Type B pancreatic cell (in vitro differentiated cells): ENCODE results near the gene EPHA8. TPM values are rescaled to one million over a fixed set of nuclear protein-coding genes. Genes with fewer than 3 reads are reported as not detected.

ENCODE experiments used
- DNase-seq: peaks from one replicate; pipeline ENCODE4 v3.0.0; 2021; ENCODE audit warnings: mixed read lengths; ENCODE audit not compliant: unreplicated experiment; ENCODE audit errors: extremely low spot score
- H3K27ac Mint-ChIP-seq: 2 replicates; pipeline ENCODE4 v1.8.0; 2021; ENCODE audit warnings: mild to moderate bottlenecking, mixed read lengths
- H3K27me3 Mint-ChIP-seq: 2 replicates; pipeline ENCODE4 v1.8.0; 2021; ENCODE audit warnings: mixed read lengths
- H3K36me3 Mint-ChIP-seq: 2 replicates; pipeline ENCODE4 v1.8.0; 2021; ENCODE audit warnings: mixed read lengths
- H3K4me1 Mint-ChIP-seq: one replicate; pipeline ENCODE4 v1.8.0; 2021; ENCODE audit warnings: mixed read lengths; ENCODE audit not compliant: unreplicated experiment
- H3K4me3 Mint-ChIP-seq: 2 replicates; pipeline ENCODE4 v1.8.0; 2021; ENCODE audit warnings: mild to moderate bottlenecking, mixed read lengths
- H3K9me3 Mint-ChIP-seq: 2 replicates; pipeline ENCODE4 v1.8.0; 2021; ENCODE audit warnings: mixed read lengths
- CTCF ChIP-seq: fragments of 200-600 bp; sonication (generic); conservative IDR thresholded peaks from 2 replicates; pipeline ENCODE4 v1.5.0; 2021; ENCODE audit warnings: antibody characterized with exemption, mild to moderate bottlenecking
- total RNA-seq: library from RNA; stranded (reverse); gene quantifications from 2 replicates; pipeline ENCODE4 v1.2.1, GENCODE V29; 2021; ENCODE audit warnings: low replicate concordance

Gene EPHA8
- total RNA-seq, 1 donor from 2014 or later = 0.46 TPM

DNA sequence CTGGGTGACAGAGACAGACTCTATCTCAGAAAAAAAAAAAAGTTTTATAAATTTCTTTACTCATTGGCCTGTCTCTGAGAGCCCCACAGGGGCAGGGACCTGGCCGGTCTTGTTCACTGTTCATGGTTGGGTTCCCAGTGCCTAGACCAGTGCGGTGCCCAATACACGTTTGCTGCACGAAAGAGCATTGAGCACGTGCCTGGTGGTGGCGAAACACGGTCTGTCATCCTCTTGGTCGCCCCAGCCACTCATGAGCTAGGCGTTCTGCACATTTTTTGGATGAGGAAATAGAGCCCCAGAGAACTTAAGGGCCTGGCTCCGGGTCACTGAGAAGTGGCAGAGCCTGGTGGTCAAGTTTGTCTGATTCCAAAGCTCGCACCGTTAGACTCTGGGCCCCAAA is 18.7 kb upstream of the EPHA8 start:
- H3K9me3 Mint-ChIP-seq = no peaks in the 10 kb centered on the region
- H3K4me1 Mint-ChIP-seq = peaks cover 3% of the 10 kb centered on the region
- H3K4me3 Mint-ChIP-seq = no peak overlapping the region
- TF ChIP-seq CTCF = no peak
- no peak overlapping the region for H3K27ac Mint-ChIP-seq
- peaks cover 46% of the 10 kb centered on the region for H3K27me3 Mint-ChIP-seq
- no peak for DNase-seq
- no peaks in the 10 kb centered on the region for H3K36me3 Mint-ChIP-seq

DNA sequence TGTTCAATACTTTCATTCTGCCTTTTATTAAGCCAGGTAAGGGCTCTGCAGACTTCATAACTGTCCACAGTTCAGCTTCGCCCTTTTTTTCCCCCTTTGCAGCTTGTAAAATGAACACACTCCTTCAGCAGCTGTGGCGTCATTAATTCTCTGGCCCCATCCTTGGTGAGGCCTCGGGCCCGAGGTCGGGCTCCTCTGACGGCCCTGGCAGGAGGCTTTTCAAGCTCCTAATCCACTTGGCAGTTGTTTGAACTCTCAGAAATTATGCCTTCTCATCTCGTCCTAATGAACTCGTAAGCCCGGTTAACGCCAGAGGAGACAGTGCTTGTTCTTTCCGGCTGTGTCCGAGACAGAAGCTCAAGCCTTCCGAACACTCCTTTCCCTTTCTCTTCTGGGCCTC is 18.1 kb upstream of the EPHA8 start:
- peaks cover 3% of the 10 kb centered on the region for H3K4me1 Mint-ChIP-seq
- H3K4me3 Mint-ChIP-seq = no peak overlapping the region
- no peaks in the 10 kb centered on the region for H3K36me3 Mint-ChIP-seq
- DNase-seq = no peak
- H3K27me3 Mint-ChIP-seq = peaks cover 48% of the 10 kb centered on the region
- no peak for TF ChIP-seq CTCF
- no peak overlapping the region for H3K27ac Mint-ChIP-seq
- H3K9me3 Mint-ChIP-seq = no peaks in the 10 kb centered on the region

GRCh38 chr1:22547186-22547817 is 16.0 kb upstream of the EPHA8 start:
- TF ChIP-seq CTCF = no peak
- H3K4me1 Mint-ChIP-seq = peaks cover 3% of the 10 kb centered on the region
- no peaks in the 10 kb centered on the region for H3K36me3 Mint-ChIP-seq
- DNase-seq = no peak
- no peak overlapping the region for H3K4me3 Mint-ChIP-seq
- no peaks in the 10 kb centered on the region for H3K9me3 Mint-ChIP-seq
- peaks cover 60% of the 10 kb centered on the region for H3K27me3 Mint-ChIP-seq
- no peak overlapping the region for H3K27ac Mint-ChIP-seq

DNA sequence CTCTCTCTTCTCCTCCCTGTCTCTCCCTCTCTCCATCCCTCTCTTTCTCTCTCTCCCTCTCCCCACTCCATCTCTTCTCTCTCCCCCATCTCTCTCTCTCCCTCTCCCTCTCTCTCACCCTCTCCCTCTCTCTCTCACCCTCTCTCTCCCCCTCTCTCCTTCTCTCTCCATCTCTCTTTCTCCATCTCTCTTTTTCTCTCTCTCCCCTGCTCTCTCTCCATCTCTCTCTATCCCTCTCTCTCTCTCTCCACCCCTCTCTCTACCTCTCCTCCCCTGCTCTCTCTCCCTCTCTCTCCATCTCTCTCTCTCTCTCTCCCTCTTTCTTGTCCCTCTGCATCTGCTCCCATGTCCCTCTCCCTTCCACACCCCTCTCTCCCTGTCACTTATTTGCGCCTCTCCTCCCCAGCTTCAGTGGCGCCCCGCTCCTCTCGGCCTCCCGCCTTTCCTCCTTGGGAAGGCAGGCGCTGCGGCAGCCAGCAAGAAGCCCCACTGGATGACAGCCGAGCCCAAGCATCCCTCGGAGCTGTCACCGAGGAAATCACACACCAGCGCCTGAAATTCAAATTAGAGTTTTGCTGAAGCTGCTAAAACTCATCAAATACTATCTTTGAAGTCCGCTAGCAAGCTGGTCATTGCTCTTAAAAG is 15.3 kb upstream of the EPHA8 start:
- H3K27me3 Mint-ChIP-seq = peaks cover 66% of the 10 kb centered on the region
- H3K4me1 Mint-ChIP-seq = peaks cover 3% of the 10 kb centered on the region
- TF ChIP-seq CTCF = no peak

GRCh38 chr1:22550021-22550420 is 13.3 kb upstream of the EPHA8 start:
- Mint-ChIP-seq H3K36me3 (no peaks in the 10 kb centered on the region), H3K9me3 (no peaks in the 10 kb centered on the region), H3K27ac (no peak overlapping the region), H3K27me3 (peaks cover 69% of the 10 kb centered on the region), H3K4me1 (peaks cover 14% of the 10 kb centered on the region), H3K4me3 (no peak overlapping the region)
- DNase-seq = no peak
- TF ChIP-seq CTCF = no peak

More for the DNA sequence above, 15.3 kb upstream of the EPHA8 start:
- Mint-ChIP-seq H3K36me3 (no peaks in the 10 kb centered on the region), H3K27ac (no peak overlapping the region), H3K4me3 (no peak overlapping the region), H3K9me3 (no peaks in the 10 kb centered on the region)
- DNase-seq = no peak
